Neural progenitor cell (in vitro differentiated cells): ENCODE results near the gene KCNH1.

ENCODE experiments used
- CTCF ChIP-seq: fragments of 200-600 bp; sonication (generic); IDR thresholded peaks from 2 replicates; pipeline ENCODE4 v1.5.1; 2017; ENCODE audit warnings: antibody characterized with exemption, mild to moderate bottlenecking
- EZH2phosphoT487 ChIP-seq: fragments of 200-600 bp; sonication (generic); IDR thresholded peaks from 2 replicates; pipeline ENCODE4 v1.6.1; 2017; ENCODE audit warnings: antibody characterized with exemption

GRCh38 chr1:210857146-210857663, 276.7 kb downstream of the KCNH1 start:
- TF ChIP-seq CTCF = no peak
- no peak for TF ChIP-seq EZH2phosphoT487
